ENCODE data around the gene PIAS4. TPM values are rescaled to one million over a fixed set of nuclear protein-coding genes. Genes with fewer than 3 reads are reported as not detected.

Gene PIAS4
- total and polyA plus RNA-seq, 2 of the 13 experiments (the other 11 are each of a cell fraction or from before 2014, with no cell fraction given) = 9.0 to 20.1 TPM

DNA sequence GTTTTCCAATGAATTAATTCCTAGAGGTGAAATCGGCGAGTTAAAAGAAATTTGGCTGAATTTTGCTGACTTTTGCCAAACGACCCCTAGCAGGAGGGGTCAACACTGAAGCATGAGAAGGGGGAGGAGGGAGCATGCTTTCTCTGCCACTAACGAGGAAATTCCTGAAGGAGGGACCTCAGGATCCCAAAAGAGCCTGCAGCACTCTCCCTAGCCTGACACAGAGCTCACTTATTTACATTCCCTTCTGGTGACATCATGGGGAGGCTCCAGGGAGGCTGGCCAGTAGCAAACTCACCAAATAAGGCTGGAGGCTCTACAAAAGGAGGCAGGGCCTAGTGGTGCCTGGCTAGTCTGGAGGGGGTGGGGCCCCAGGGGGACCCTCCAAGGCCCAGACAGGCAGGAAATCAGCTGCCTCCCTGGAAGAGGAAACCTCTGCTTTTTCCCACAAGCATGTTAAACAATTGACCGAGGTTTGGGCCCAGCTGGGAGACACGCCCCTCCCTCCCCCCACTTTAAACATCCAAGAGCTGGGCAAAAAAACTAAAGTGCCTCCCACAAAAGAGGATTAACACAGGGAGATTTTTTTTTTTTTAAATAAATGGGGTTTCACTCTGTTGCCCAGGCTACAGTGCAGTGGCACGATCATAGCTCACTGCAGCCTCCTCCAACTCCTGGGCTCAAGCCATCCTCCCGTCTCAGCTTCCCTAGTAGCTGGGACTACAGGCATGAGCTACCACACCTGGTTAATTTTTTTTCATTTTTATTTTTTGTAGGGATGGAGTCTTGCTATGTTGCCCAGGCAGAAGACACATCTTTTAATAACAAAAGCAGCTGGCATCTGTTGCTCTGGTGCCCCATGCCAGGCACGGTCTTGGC is 38.7 kb upstream of the PIAS4 start (continued):
- TF ChIP-seq SRF (IDR thresholded peaks at IDR 0.05; ENCODE audit: low read depth, low read length) (peak; percentile 98), RBM22 (optimal IDR thresholded peaks at IDR 0.05; ENCODE audit: low read length) (no peak), FOXA3 (CRISPR knock-in tag; IDR thresholded peaks at IDR 0.05) (peak; percentile 96), ZNF557 (CRISPR knock-in tag; IDR thresholded peaks at IDR 0.05) (no peak), SOX13 (IDR thresholded peaks at IDR 0.05) (no peak), SOX13 (CRISPR knock-in tag; conservative IDR thresholded peaks at IDR 0.05 in 1 of 2, IDR thresholded peaks at IDR 0.05 in 1 of 2) (peak in 1 of 2 experiments; percentile 30; a peak in 1 of 4 replicates), MED1 (CRISPR knock-in tag; IDR thresholded peaks at IDR 0.05) (peak; percentile 59), NR1H2 (CRISPR knock-in tag; IDR thresholded peaks at IDR 0.05; ENCODE audit: borderline replicate concordance, low read depth) (no peak), TAF15 (IDR thresholded peaks at IDR 0.05; ENCODE audit: low read depth, low read length, poor library complexity, severe bottlenecking) (no peak), ZKSCAN5 (CRISPR knock-in tag; IDR thresholded peaks at IDR 0.05) (no peak), MED13 (CRISPR knock-in tag; IDR thresholded peaks at IDR 0.05) (no peak), MZF1 (CRISPR knock-in tag; IDR thresholded peaks at IDR 0.05; ENCODE audit: borderline replicate concordance) (no peak), YEATS2 (CRISPR knock-in tag; IDR thresholded peaks at IDR 0.05; ENCODE audit: borderline replicate concordance) (peak; percentile 36; the same call in 1 of the 2 replicates), ELF1 (CRISPR knock-in tag; IDR thresholded peaks at IDR 0.05) (peak; percentile 30; the same call in 1 of the 2 replicates), EP300 (IDR thresholded peaks at IDR 0.05; ENCODE audit: low read depth in 2 of 2, low read length in 2 of 2) (no peak), EP300 (CRISPR knock-in tag; IDR thresholded peaks at IDR 0.05; ENCODE audit: borderline replicate concordance) (peak; percentile 59; the same call in 1 of the 2 replicates), DNMT1 (CRISPR knock-in tag; IDR thresholded peaks at IDR 0.05) (no peak), SPEN (CRISPR knock-in tag; IDR thresholded peaks at IDR 0.05; ENCODE audit: low read depth) (0 out of 2 replicates have a peak, but pooled peaks have one; percentile 21), TARDBP (CRISPR knock-in tag; IDR thresholded peaks at IDR 0.05) (no peak), IRF2 (CRISPR knock-in tag; IDR thresholded peaks at IDR 0.05) (peak; percentile 64; the same call in 1 of the 2 replicates), ZNF20 (CRISPR knock-in tag; IDR thresholded peaks at IDR 0.05) (no peak)
- TF ChIP-seq, protein P1, sequence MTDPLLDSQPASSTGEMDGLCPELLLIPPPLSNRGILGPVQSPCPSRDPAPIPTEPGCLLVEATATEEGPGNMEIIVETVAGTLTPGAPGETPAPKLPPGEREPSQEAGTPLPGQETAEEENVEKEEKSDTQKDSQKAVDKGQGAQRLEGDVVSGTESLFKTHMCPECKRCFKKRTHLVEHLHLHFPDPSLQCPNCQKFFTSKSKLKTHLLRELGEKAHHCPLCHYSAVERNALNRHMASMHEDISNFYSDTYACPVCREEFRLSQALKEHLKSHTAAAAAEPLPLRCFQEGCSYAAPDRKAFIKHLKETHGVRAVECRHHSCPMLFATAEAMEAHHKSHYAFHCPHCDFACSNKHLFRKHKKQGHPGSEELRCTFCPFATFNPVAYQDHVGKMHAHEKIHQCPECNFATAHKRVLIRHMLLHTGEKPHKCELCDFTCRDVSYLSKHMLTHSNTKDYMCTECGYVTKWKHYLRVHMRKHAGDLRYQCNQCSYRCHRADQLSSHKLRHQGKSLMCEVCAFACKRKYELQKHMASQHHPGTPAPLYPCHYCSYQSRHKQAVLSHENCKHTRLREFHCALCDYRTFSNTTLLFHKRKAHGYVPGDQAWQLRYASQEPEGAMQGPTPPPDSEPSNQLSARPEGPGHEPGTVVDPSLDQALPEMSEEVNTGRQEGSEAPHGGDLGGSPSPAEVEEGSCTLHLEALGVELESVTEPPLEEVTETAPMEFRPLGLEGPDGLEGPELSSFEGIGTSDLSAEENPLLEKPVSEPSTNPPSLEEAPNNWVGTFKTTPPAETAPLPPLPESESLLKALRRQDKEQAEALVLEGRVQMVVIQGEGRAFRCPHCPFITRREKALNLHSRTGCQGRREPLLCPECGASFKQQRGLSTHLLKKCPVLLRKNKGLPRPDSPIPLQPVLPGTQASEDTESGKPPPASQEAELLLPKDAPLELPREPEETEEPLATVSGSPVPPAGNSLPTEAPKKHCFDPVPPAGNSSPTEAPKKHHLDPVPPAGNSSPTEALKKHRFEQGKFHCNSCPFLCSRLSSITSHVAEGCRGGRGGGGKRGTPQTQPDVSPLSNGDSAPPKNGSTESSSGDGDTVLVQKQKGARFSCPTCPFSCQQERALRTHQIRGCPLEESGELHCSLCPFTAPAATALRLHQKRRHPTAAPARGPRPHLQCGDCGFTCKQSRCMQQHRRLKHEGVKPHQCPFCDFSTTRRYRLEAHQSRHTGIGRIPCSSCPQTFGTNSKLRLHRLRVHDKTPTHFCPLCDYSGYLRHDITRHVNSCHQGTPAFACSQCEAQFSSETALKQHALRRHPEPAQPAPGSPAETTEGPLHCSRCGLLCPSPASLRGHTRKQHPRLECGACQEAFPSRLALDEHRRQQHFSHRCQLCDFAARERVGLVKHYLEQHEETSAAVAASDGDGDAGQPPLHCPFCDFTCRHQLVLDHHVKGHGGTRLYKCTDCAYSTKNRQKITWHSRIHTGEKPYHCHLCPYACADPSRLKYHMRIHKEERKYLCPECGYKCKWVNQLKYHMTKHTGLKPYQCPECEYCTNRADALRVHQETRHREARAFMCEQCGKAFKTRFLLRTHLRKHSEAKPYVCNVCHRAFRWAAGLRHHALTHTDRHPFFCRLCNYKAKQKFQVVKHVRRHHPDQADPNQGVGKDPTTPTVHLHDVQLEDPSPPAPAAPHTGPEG (CRISPR knock-in tag; IDR thresholded peaks at IDR 0.05) = no peak
- TF ChIP-seq, protein P2, sequence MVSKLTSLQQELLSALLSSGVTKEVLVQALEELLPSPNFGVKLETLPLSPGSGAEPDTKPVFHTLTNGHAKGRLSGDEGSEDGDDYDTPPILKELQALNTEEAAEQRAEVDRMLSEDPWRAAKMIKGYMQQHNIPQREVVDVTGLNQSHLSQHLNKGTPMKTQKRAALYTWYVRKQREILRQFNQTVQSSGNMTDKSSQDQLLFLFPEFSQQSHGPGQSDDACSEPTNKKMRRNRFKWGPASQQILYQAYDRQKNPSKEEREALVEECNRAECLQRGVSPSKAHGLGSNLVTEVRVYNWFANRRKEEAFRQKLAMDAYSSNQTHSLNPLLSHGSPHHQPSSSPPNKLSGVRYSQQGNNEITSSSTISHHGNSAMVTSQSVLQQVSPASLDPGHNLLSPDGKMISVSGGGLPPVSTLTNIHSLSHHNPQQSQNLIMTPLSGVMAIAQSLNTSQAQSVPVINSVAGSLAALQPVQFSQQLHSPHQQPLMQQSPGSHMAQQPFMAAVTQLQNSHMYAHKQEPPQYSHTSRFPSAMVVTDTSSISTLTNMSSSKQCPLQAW (CRISPR knock-in tag; IDR thresholded peaks at IDR 0.05) = peak; percentile 71; the same call in 1 of the 2 replicates

Measured in HepG2 (cell line).